ENCODE results near the gene RBM6. TPM values are rescaled to one million over a fixed set of nuclear protein-coding genes. Genes with fewer than 3 reads are reported as not detected.

The RBM6 gene
- total and polyA plus RNA-seq, 2 donors (not counting 1 experiment from before 2014, with no cell fraction given): 40.1 to 46.1 TPM

- no peaks in the 10 kb centered on the region for H3K79me2 ChIP-seq (ENCODE audit: control insufficient read depth, insufficient read depth, low read length)
- no peaks in the 10 kb centered on the region for H3K9me3 ChIP-seq (ENCODE audit: control insufficient read depth, insufficient read depth, low read depth, low read length)
- TF ChIP-seq EZH2 (IDR thresholded peaks at IDR 0.05; ENCODE audit: low read length, missing control alignments) (no peak), CTCF (conservative IDR thresholded peaks at IDR 0.05 in 1 of 2, IDR thresholded peaks at IDR 0.05 in 1 of 2; ENCODE audit: low read depth in 1 of 2, low read length in 2 of 2) (no peak)
- no peaks in the 10 kb centered on the region for H4K20me1 ChIP-seq (ENCODE audit: control insufficient read depth, extremely low read depth, insufficient read depth, low read length)
- H2AFZ ChIP-seq (ENCODE audit: low read length): no peak overlapping the region
- H3K27me3 ChIP-seq (ENCODE audit: control insufficient read depth, insufficient read depth, low read length): no peaks in the 10 kb centered on the region
- DNase-seq (ENCODE audit: low read depth in 2 of 2): no peak
- H3K4me1 ChIP-seq (ENCODE audit: control insufficient read depth, extremely low read depth, insufficient read depth, low read length): peaks cover 13% of the 10 kb centered on the region
- H3K27ac ChIP-seq (ENCODE audit: insufficient read depth, low read length): no peak overlapping the region
- H3K4me2 ChIP-seq (ENCODE audit: extremely low read depth, insufficient read depth, low read length): no peak overlapping the region
- H3K9ac ChIP-seq (ENCODE audit: insufficient read depth, low read length): no peak overlapping the region
- H3K36me3 ChIP-seq (ENCODE audit: control insufficient read depth, insufficient read depth, low read length): peaks cover 11% of the 10 kb centered on the region
- no peak overlapping the region for H3K4me3 ChIP-seq (replicated peaks in 1 of 4; ENCODE audit: control extremely low read depth in 1 of 4, insufficient read depth in 1 of 4, low read depth in 3 of 4, low read length in 4 of 4)
These were observed 184.8 kb downstream of the RBM6 start for GRCh38 chr3:50124800-50125178.

DNA sequence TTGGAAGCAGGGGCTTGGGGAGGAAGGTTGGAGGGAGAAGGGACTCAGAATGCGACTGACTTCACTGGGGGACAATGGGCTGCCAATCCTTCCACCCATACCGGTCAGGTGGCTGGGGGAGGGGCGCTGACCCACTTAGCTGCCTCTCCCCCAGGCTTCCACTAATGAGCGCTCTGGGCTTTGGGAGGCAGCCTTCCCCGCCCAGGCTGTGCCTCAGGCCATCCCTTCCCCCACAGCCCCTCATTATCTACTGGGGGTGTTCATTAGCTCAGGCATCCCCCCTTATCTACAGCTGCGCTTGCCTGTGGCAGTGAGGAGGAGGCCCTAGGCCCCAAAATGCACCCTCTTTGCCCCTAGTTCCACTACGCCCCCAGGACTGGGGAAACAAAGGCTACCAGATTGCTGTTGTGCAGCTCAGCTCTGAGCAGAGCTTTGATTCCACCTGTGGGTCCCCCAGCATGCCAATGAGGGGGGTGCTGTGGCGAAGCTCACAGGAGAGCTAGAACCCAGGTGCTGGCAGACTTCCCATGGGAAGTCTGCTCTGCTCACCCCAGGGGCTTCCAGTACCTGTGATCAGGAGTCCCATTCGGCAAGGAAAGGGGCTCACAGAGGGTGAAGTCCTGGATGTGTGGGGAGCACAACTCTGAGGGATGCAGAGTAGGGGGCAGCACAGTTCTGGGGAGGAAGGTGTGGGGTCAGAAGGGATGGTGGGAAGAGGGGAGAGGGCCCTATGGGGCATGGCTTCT, 185.8 kb downstream of the RBM6 start:
- no peak overlapping the region for H3K27ac ChIP-seq (ENCODE audit: insufficient read depth, low read length)

More for the DNA sequence above, 185.8 kb downstream of the RBM6 start:
- TF ChIP-seq CTCF (conservative IDR thresholded peaks at IDR 0.05 in 1 of 2, IDR thresholded peaks at IDR 0.05 in 1 of 2; ENCODE audit: low read depth in 1 of 2, low read length in 2 of 2) (no peak), EZH2 (IDR thresholded peaks at IDR 0.05; ENCODE audit: low read length, missing control alignments) (no peak)
- H3K36me3 ChIP-seq (ENCODE audit: control insufficient read depth, insufficient read depth, low read length): peaks cover 6% of the 10 kb centered on the region
- H4K20me1 ChIP-seq (ENCODE audit: control insufficient read depth, extremely low read depth, insufficient read depth, low read length): no peaks in the 10 kb centered on the region
- H3K4me1 ChIP-seq (ENCODE audit: control insufficient read depth, extremely low read depth, insufficient read depth, low read length): peaks cover 13% of the 10 kb centered on the region
- H3K27me3 ChIP-seq (ENCODE audit: control insufficient read depth, insufficient read depth, low read length): no peaks in the 10 kb centered on the region
- H3K9me3 ChIP-seq (ENCODE audit: control insufficient read depth, insufficient read depth, low read depth, low read length): no peaks in the 10 kb centered on the region
- H3K4me2 ChIP-seq (ENCODE audit: extremely low read depth, insufficient read depth, low read length): no peak overlapping the region
- H2AFZ ChIP-seq (ENCODE audit: low read length): no peak overlapping the region
- H3K4me3 ChIP-seq (replicated peaks in 1 of 4; ENCODE audit: control extremely low read depth in 1 of 4, insufficient read depth in 1 of 4, low read depth in 3 of 4, low read length in 4 of 4): no peak overlapping the region
- no peak overlapping the region for H3K9ac ChIP-seq (ENCODE audit: insufficient read depth, low read length)
- H3K79me2 ChIP-seq (ENCODE audit: control insufficient read depth, insufficient read depth, low read length): no peaks in the 10 kb centered on the region
- no peak for DNase-seq (ENCODE audit: low read depth in 2 of 2)

All from fibroblast of lung (primary cell).